GM19455 (cell line): ENCODE data around the gene SRSF11.

Source experiments
- ATAC-seq: cut with Tn5 transposase; IDR thresholded peaks from one replicate; pipeline ENCODE4 v1.9.1; 2021; ENCODE audit not compliant: unreplicated experiment

Gene SRSF11

DNA sequence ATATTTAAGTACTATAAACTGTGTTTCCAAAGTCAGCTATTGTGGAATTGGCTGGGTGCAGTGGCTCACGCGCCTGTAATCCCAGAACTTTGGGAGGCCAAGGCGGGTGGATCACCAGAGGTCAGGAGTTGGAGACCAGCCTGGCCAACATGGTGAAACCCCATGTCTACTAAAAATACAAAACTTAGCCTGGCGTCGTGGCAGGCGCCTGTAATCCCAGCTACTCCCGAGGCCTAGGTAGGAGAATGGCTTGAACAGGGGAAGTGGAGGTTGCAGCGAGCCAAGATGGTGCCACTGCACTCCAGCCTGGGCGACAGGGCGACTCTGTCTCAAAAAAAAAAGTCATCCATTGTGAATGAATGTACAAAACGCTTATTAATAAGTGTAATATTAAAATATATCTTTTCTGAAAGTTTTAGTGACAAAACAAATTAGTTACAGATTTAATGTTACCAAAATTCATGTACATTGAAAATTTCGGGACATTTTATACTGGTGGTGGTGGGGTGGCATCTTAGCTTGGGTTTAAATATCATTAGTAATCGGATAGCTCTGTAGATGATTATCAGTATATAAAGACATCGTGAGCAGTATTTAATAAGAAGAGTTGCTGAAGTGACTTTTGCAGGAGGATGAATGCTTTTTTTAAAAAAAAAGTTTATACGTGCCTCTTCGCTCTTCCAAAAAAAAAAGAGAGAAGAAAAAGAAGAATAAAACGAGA lies 503 bp upstream of the SRSF11 start:
- peak; percentile 13 for ATAC-seq

DNA sequence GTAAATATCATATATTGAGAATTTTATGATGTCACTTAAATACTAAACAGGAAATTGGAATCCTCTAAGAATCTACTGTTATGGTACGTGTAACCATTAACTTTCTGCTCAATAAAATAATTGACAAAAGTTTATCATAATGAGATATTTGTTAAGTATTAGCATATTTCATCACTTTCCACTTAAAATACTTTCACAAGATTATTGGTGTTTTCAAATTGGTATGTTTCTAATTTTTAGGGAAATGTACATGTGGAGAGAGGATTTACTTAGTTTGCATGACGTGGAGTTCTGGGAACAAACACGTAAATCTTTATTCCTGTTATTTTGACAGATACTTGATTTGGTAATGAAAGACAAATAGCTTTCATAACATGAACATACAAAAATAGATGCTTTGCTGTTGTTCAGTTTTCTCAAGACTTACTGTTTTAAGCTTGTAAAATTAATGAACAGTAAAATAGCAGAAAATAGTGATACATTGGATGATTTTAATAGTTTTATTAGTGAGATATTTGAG lies 1.6 kb downstream of the SRSF11 start:
- no peak for ATAC-seq

DNA sequence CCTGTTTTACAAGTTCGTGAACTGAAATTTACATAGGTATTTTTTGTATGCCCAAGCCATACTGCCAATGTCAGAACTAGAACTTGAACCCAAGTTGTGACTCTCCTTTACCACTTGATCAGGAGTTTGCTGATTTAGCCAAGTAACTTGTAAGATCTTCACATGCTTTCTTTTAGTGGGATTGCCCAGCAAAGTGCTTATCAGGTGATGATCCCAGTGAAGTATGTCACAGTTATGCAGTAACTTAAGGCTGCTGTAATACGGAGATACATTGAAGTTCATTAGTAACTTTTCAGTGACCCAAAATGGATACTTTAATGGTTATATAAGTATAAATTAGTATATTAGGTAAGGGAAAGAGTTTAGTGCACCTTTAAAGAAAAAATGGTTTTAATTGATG lies 3.8 kb downstream of the SRSF11 start:
- no peak for ATAC-seq

DNA sequence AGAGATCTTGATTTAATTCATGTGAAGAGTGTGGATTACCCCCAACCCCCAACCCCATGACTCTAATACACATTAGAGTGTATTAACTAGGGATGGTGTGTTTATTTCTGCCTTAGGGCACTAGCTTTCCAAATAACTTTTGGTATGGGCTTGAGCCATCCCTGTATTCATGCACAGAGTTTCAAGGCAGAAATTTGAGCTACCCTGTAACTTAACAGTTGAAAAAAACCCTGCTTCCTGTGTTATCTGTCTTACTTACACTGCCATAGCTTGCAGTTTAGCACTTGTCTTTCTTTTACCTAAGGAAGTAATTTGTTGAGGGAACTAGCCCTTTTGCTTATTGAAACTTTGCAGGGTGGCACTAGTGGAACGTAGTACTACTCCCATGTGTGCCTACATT lies 6.3 kb downstream of the SRSF11 start:
- no peak for ATAC-seq

GRCh38 chr1:70228670-70229069 lies 7.5 kb downstream of the SRSF11 start:
- no peak for ATAC-seq

DNA sequence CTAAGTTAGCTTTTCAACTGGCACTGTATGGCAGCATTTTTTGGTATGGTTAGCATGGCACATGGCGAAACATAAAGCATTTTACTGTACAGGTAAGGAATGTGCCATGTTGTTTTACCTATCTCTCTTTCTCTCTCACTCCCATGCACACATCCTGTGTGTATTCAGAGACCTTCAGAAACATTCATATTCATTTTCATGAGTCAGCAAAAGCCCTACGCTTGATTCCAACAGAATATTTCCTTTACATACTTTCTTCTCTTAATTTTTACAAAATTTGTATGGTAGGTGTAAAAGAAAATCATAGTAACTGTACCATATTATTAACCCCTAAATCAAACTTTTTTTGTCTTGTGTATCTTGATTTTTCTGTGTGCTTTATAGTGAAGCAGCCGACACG lies 10.3 kb downstream of the SRSF11 start:
- ATAC-seq: no peak

DNA sequence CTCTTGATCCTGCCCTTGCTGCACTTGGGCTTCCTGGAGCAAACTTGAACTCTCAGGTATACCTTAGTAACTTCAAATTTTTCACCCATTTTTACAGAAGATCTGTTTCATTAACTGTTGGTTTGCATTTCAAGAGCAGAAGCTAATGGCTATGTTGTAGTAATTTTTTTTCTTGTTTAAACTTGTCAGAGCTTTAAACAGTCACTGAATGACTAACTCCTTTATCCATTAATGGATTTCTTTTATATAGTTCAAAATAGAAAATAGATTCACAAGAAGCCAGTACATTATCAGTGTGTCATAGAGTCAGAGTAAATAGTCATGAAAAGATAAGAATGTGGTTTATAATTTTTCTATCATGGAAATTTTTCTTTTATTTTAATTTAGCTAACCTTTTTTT lies 13.6 kb downstream of the SRSF11 start:
- ATAC-seq: no peak

- no peak for ATAC-seq
Measured at GRCh38 chr1:70239940-70240339, 18.8 kb downstream of the SRSF11 start.

GRCh38 chr1:70247122-70247521 lies 25.9 kb downstream of the SRSF11 start:
- no peak for ATAC-seq

GRCh38 chr1:70247768-70248167 lies 26.6 kb downstream of the SRSF11 start:
- no peak for ATAC-seq

DNA sequence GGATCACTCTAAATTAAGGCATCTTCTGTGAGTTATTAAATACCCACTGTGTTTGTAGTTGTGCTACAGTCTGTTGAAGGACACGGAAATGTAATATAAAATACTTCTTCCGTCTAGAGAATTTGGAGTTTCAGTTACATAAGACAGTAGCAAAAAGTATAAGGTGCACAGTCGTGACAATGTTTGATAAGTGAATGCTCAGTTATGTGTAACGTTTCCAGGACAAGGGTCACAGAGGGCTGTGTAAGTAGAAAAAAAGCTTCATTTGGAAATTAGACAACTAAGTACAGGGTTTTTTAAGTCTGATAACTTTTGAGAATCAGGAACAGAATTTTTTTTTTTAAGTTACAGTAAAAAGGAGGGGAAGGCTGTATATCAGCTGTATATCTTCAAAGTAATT lies 27.5 kb downstream of the SRSF11 start:
- ATAC-seq: no peak

DNA sequence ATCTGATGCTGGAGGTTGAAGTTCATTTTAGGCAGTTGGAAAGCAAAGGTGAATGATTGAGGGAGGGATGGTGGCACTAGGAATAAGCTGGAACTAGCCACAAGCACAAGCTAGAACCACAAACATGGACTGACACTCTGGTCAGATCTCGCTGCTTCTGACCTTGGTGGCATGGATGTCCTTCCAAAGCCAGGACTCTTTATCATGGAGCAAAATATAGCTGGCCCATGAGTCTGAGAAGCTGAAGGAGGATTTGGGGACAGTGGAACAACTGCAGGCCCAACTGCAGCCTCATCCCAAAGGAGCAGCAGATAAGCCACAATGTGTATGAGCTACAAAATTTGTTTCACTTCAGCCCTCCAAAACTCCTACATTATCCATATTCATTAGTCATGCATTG lies 35.5 kb downstream of the SRSF11 start:
- ATAC-seq: no peak

- no peak for ATAC-seq
Measured at GRCh38 chr1:70264839-70265238, 43.7 kb downstream of the SRSF11 start.

DNA sequence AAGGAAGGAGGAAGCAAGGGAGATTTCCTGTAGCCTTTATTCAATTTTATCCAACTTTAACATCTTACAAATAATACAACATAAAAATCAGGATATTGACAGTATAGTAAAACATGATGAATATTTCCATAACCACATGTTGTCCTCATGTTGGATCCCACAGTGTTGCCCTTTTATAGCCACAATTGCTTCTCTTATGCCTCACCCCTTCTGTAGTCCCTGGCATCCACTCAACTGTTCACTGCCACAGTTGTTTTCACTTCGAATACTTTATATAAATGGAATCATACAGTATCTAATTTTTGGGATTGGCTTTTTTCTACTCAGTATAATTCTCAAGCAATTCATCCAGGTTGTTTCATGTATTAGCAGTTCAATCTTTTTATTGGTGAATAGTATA lies 44.8 kb downstream of the SRSF11 start:
- ATAC-seq: no peak

GRCh38 chr1:70277875-70278274 lies 56.7 kb downstream of the SRSF11 start:
- ATAC-seq: no peak

DNA sequence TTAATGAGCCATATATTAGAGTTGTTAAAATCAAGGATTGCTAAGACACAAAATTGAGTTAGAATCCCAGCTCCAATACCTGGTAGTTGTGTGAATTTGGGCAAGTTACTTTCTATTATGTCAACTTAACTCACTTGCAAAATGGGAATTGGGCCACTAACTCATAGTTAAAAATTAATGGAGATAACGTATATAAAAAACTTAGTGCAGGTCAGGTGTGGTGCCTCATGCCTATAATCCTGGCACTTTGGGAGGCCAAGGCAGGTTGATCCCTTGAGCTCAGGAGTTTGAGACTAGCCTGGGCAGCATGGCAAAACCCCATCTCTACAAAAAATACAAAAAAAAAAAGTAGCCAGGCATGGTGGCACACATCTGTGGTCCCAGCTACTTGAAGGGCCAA lies 57.5 kb downstream of the SRSF11 start:
- ATAC-seq: no peak

DNA sequence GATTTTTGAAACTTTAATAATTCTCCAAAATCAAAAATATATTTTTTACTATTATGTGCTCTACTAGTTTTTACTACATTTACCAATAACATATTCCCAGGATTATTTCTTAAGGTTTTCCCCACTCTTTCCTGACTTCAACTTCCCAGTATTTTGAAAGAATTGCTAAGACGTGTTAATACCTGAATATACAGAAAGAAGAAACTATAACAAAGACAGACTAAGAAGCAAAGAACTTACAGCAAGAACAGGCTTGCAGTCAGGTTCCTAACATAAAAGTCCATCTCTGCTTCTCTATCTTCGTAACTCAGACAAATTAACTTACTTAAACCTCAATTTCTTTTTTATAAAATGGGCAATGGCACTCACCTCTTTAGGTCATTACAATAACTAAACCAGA lies 63.2 kb downstream of the SRSF11 start:
- ATAC-seq: no peak

DNA sequence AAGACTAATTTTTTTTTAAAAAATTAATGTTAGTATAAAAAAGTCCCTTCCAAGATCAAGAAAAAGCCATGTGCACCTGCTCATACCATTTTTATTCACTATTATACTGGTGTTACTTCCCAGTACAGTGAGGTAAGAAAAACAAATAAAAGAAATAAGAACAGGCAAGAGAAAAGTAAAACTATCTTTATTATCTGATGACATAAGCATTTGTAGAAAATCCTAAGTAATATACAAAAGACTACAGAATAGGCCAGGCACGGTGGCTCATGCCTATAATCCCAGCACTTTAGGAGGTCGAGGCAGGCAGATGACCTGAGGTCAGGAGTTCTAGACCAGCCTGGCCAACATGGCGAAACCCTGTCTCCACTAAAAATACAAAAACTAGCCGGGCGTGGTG lies 65.3 kb downstream of the SRSF11 start:
- no peak for ATAC-seq

- ATAC-seq: no peak
Measured at GRCh38 chr1:70288166-70288565, 67.0 kb downstream of the SRSF11 start.

DNA sequence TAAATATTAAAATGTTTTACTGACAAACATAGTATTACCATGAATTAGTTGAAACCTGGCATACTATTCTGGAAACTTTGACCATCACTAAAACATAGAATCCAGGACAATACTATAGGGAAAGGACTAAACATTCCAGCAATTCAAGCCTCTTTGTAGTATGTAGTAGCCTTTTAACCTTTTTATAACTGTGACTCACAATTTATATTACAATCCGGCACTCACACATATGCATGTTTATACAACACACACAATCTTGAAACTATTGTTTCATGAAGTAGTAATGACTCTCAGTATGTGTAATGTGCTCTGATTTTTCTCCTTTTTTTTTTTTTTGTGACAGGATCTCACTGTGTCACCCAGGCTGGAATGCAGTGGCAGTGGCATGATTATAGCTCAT lies 69.0 kb downstream of the SRSF11 start:
- ATAC-seq: no peak

GRCh38 chr1:70293186-70293843 lies 72.1 kb downstream of the SRSF11 start:
- no peak for ATAC-seq

GRCh38 chr1:70295749-70296148 lies 74.6 kb downstream of the SRSF11 start:
- no peak for ATAC-seq

DNA sequence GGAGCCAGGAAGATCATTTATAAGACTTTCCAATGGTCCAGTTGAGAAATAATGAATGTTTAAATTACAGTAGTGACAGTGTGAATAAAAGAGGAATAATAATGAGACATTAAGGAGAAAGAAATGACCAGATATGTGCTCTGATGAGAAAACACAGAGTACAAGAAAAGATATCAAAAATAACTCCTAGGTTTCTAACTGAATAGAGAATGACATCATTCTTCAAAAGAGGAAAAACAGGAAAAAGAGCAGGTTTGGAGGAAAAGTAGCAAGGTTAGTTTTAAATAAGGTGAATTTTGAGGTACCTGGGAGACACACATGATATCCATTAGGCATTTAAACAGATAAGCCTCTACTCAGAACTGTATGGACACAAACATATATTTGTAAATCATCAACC lies 78.3 kb downstream of the SRSF11 start:
- ATAC-seq: no peak
